DND-41 (cell line): Measurements from ENCODE around the gene ZNF90.
"Not testable (repeated sequence)": the region's sequence is repeated elsewhere in the genome, so short reads cannot be mapped to it uniquely, and the experiment has no call there.

ENCODE experiments used
- ATAC-seq: fragments of 200-7000 bp; cut with Tn5 transposase; 3 replicates; pipeline ENCODE4 v1.9.1; 2021; ENCODE audit warnings: low read depth; ENCODE audit not compliant: insufficient read depth
- DNase-seq: peaks from one replicate; pipeline ENCODE4 v3.0.0-alpha.2; 2020
- H2AFZ ChIP-seq: 2 replicates; pipeline ENCODE4 v1.6.0; 2012; ENCODE audit warnings: low read depth, low read length
- H3K27ac ChIP-seq: 2 replicates; pipeline ENCODE4 v1.5.1; 2012; ENCODE audit warnings: low read length, inconsistent platforms
- H3K27me3 ChIP-seq: fragments of 200-600 bp; sonication (generic); 2 replicates; pipeline ENCODE4 v1.6.0; 2012; ENCODE audit warnings: low read length, mild to moderate bottlenecking, inconsistent platforms; ENCODE audit not compliant: insufficient read depth, poor library complexity
- H3K36me3 ChIP-seq: 2 replicates; pipeline ENCODE4 v1.5.1; 2012; ENCODE audit warnings: low read length, inconsistent platforms; ENCODE audit not compliant: insufficient read depth
- H3K4me1 ChIP-seq: 2 replicates; pipeline ENCODE4 v1.5.1; 2012; ENCODE audit warnings: mild to moderate bottlenecking, low read length; ENCODE audit not compliant: insufficient read depth
- H3K4me2 ChIP-seq: 2 replicates; pipeline ENCODE4 v1.6.0; 2012; ENCODE audit warnings: mild to moderate bottlenecking, moderate library complexity, low read length, inconsistent platforms; ENCODE audit not compliant: insufficient read depth
- H3K4me3 ChIP-seq, 2 experiments: fragments of 200-600 bp in 1 of 2; shearing (Covaris generic) in 1 of 2; 2 replicates each; pipeline ENCODE4 v1.5.1; 2012 to 2016; ENCODE audit warnings: inconsistent platforms in 2 of 2, low read length in 2 of 2, mild to moderate bottlenecking in 2 of 2, low read depth in 1 of 2, moderate library complexity in 1 of 2
- H3K79me2 ChIP-seq: 2 replicates; pipeline ENCODE4 v1.6.0; 2012; ENCODE audit warnings: low read length, inconsistent platforms; ENCODE audit not compliant: insufficient read depth
- H3K9ac ChIP-seq: 2 replicates; pipeline ENCODE4 v1.6.0; 2012; ENCODE audit warnings: low read depth, mild to moderate bottlenecking, inconsistent platforms, low read length, moderate library complexity
- H3K9me3 ChIP-seq: 2 replicates; pipeline ENCODE4 v1.5.1; 2012; ENCODE audit warnings: low read length, moderate library complexity, mild to moderate bottlenecking, inconsistent platforms; ENCODE audit not compliant: insufficient read depth, severe bottlenecking
- H4K20me1 ChIP-seq: 2 replicates; pipeline ENCODE4 v1.6.0; 2012; ENCODE audit warnings: low read length; ENCODE audit not compliant: insufficient read depth
- CTCF ChIP-seq: IDR thresholded peaks from 2 replicates; pipeline ENCODE4 v1.5.1; 2012; ENCODE audit warnings: borderline replicate concordance, low read length, moderate library complexity, mild to moderate bottlenecking; ENCODE audit not compliant: poor library complexity, severe bottlenecking; ENCODE audit errors: extremely low read depth
- EZH2 ChIP-seq: IDR thresholded peaks from 3 replicates; pipeline ENCODE4 v1.6.1; 2012; ENCODE audit warnings: borderline replicate concordance, low read depth, mild to moderate bottlenecking, moderate library complexity, low read length, inconsistent platforms; ENCODE audit not compliant: severe bottlenecking

The ZNF90 gene

GRCh38 chr19:20067943-20068342 is 9.9 kb upstream of the ZNF90 start:
- no peak overlapping the region for H2AFZ ChIP-seq
- no peak for TF ChIP-seq CTCF
- TF ChIP-seq EZH2 = no peak
- peaks cover 5% of the 10 kb centered on the region for H3K9me3 ChIP-seq
- H3K4me3 ChIP-seq = no peak overlapping the region
- ATAC-seq (no peak), DNase-seq (no peak)
- H4K20me1 ChIP-seq = no peaks in the 10 kb centered on the region
- no peak overlapping the region for H3K27ac ChIP-seq
- no peaks in the 10 kb centered on the region for H3K79me2 ChIP-seq
- no peaks in the 10 kb centered on the region for H3K36me3 ChIP-seq
- no peaks in the 10 kb centered on the region for H3K27me3 ChIP-seq
- H3K4me1 ChIP-seq = no peaks in the 10 kb centered on the region
- H3K9ac ChIP-seq = no peak overlapping the region
- no peak overlapping the region for H3K4me2 ChIP-seq

- H3K4me2 ChIP-seq, H3K36me3 ChIP-seq, H3K9ac ChIP-seq, H3K4me3 ChIP-seq, H3K4me1 ChIP-seq, H3K79me2 ChIP-seq, H3K9me3 ChIP-seq, H3K27ac ChIP-seq, H3K27me3 ChIP-seq, DNase-seq, H4K20me1 ChIP-seq, H2AFZ ChIP-seq, ATAC-seq: not testable (repeated sequence)
Observed at GRCh38 chr19:20068559-20068958, 9.2 kb upstream of the ZNF90 start.

GRCh38 chr19:20070691-20071090 is 7.1 kb upstream of the ZNF90 start:
- H3K4me2 ChIP-seq = no peak overlapping the region
- H3K9me3 ChIP-seq = peaks cover 5% of the 10 kb centered on the region

GRCh38 chr19:20072936-20073335 is 4.9 kb upstream of the ZNF90 start:
- DNase-seq = no peak
- Histone ChIP-seq H3K9me3 (peaks cover 3% of the 10 kb centered on the region), H3K4me1 (no peaks in the 10 kb centered on the region), H3K79me2 (no peaks in the 10 kb centered on the region), H3K4me2 (no peak overlapping the region), H2AFZ (no peak overlapping the region), H4K20me1 (no peaks in the 10 kb centered on the region), H3K27ac (no peak overlapping the region), H3K27me3 (no peaks in the 10 kb centered on the region), H3K36me3 (no peaks in the 10 kb centered on the region), H3K9ac (no peak overlapping the region), H3K4me3 (no peak overlapping the region)
- TF ChIP-seq CTCF (no peak), EZH2 (no peak)
- ATAC-seq = no peak

More at GRCh38 chr19:20070691-20071090, 7.1 kb upstream of the ZNF90 start:
- H3K4me3 ChIP-seq = no peak overlapping the region
- no peak overlapping the region for H3K9ac ChIP-seq
- TF ChIP-seq EZH2 = no peak
- no peaks in the 10 kb centered on the region for H3K4me1 ChIP-seq
- H3K79me2 ChIP-seq = no peaks in the 10 kb centered on the region
- H3K36me3 ChIP-seq = no peaks in the 10 kb centered on the region
- no peak overlapping the region for H3K27ac ChIP-seq
- no peak overlapping the region for H2AFZ ChIP-seq
- ATAC-seq (no peak), DNase-seq (no peak)
- no peaks in the 10 kb centered on the region for H3K27me3 ChIP-seq
- H4K20me1 ChIP-seq = no peaks in the 10 kb centered on the region
